RCC 7860 (cell line): ENCODE data around the gene CTSH.

Source experiments
- DNase-seq: peaks from one replicate; pipeline ENCODE4 v3.0.0-alpha.2; 2015; ENCODE audit warnings: low spot score
- FAIRE-seq: peaks from 2 replicates; lab custom pipeline; 2012; peaks lifted over from hg19 to GRCh38; lab: Jason Lieb, UNC

Gene CTSH

DNA sequence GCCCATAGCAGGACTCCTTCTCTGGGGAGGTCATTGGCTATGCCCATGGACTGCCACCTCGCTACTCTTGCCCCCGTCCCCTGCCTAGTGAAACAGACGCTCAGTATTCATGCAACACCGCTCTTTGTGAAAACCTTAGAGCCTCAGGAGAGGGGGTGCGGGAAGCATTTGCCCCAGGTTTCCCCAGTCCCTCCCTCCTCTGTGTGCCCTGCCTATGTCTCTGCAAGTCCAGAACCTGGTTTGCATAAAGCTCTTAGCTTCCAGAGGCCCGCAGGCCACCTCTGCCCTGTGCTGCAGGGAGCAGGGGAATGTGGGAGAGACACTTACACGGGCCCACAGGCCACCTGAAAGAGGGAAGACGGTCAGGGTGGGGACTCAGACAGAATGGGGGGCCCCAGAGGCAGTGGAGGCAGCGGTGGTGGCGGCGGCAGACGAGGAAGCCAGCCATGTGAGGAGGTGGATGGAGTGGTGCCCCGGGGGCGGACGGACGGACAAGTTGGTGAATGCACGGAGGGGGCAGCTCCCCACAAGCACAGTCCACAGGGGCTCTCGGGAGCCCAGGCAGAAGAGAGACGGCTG lies 33.8 kb upstream of the CTSH start:
- no peak for DNase-seq
- FAIRE-seq, result no peak

GRCh38 chr15:78977591-78978347 lies 32.9 kb upstream of the CTSH start:
- DNase-seq (no peak), FAIRE-seq (no peak)

DNA sequence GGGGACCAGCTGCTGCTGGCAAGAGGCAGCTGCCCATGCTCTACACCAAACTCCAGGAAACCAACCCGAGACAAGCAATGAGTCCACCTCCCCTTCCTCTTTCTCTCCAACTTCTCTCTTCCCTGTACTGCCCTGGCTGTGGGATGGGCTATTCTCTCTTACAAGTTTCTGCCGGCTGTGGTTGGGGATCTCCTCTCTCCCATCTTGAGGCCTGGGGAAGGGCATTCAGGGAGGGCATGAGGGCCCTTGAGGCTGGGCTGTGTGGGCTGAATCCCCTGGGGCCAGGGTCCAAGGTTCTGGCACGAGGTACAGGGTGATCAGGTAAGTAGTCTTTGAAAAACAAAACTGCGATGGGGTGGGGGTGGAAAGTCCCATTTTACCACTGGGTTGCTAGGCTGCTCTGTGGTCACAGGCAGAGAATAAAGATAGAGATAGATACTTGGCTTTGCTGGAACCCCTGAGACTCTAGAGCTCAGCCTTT lies 32.3 kb upstream of the CTSH start:
- no peak for FAIRE-seq
- no peak for DNase-seq

DNA sequence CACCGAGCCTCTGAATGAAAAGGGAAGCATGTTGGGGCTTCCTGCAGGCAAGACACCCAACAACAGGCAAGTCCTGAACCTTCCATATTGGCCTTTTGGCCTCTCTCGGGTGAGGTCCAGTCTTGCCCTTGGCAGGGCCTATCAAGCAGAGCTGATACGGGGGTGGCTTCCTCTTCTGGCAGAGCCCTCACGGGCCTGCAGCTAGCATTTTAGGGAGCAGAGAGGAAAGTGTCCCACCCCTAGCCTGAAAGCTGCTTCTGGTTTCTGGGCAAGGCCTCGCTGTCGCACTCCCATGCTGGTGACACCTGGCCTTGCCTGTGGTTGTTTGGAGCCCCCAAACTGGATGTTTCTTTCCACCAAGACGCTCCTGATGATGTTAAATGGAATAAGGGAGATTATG lies 31.8 kb upstream of the CTSH start:
- FAIRE-seq (no peak), DNase-seq (no peak)

DNA sequence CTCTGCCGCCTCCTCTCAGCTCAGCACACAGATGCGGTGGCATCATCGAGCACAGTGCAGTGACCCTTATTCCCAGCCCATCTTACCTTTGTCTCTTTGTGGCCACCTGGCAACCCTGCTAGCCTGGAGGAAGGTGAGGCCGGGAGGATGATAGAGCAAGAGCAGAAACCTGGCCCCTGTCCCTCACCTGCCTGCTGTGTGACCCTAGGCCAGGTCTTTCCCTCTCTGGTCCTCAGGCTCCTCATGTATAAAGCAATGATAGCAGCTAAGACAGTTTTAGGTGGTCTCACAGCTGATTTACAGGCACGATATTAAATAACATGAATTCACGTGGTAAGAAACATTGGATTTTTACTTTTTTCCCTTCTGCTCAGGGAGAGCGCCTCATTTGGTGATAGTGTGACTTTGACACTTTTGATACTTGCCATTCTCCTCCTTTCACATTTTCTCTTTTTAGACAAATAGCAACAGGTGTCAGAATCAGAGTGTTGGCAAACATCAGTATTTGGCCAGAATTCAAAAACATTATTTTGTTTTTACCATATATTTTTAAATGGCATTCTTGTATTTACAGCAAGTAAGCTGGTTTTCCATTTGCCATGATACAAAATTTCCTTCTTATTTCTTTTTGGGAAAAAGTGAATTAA lies 29.5 kb upstream of the CTSH start:
- DNase-seq (no peak), FAIRE-seq (no peak)

GRCh38 chr15:78969687-78970349 lies 25.0 kb upstream of the CTSH start:
- DNase-seq (no peak), FAIRE-seq (no peak)

- FAIRE-seq, result no peak
- no peak for DNase-seq
Measured at GRCh38 chr15:78968539-78969271, 23.9 kb upstream of the CTSH start.

DNA sequence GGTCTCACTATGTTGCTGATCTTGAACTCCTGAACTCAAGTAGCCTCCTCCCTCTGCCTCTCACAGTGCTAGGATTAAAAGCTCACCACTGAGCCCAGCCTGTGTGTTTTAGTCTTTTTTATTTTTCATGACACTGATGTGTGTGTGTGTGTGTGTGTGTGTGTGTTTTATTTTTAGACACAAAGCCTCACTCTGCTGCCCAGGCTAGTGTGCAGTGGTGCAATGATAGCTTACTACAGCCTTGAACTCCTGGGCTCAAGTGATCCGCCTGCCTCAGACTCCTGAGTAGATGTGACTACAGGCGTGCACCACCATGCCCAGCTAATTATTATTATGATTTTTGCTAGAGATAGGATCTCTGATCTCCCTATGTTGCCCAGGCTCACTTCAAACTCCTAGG lies 23.3 kb upstream of the CTSH start:
- DNase-seq (no peak), FAIRE-seq (no peak)

DNA sequence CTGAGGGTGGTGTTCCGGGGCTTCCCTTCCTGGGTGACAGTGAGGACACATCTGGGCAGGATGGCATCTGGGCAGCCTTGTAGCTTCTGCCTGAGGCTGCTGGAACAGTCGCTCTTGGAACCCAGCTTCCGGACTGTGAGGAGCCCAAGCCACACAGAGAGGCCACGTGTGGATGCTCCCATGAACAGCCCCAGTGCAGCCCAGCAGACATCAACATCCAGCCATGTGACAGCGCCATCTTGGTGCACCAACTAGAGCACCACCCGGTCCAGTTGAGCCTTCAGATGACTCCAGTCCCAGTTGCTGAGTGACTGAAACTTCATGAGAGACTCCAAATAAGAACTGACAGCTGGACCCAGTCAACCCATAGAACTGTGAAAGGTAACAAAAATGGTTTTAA lies 15.5 kb upstream of the CTSH start:
- FAIRE-seq, result no peak
- DNase-seq, result no peak

DNA sequence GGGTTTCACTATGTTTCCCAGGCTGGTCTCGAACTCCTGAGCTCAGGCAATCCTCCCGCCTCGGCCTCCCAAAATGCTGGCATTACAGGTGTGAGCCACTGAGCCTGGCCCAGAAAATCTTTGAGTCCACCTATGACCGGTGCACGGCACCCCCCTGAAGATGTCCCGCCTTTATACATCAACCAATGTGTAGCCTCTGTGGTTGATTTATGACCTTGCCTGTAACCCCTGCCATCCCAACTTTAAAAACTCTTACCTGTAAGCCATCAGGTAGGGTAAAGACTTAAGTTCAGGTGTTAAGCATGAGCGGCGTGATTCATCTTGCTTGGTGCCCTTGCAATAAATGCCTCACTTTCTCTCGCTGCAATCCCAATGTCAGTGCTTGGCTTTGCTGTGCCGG lies 14.5 kb upstream of the CTSH start:
- no peak for DNase-seq
- FAIRE-seq, result no peak

DNA sequence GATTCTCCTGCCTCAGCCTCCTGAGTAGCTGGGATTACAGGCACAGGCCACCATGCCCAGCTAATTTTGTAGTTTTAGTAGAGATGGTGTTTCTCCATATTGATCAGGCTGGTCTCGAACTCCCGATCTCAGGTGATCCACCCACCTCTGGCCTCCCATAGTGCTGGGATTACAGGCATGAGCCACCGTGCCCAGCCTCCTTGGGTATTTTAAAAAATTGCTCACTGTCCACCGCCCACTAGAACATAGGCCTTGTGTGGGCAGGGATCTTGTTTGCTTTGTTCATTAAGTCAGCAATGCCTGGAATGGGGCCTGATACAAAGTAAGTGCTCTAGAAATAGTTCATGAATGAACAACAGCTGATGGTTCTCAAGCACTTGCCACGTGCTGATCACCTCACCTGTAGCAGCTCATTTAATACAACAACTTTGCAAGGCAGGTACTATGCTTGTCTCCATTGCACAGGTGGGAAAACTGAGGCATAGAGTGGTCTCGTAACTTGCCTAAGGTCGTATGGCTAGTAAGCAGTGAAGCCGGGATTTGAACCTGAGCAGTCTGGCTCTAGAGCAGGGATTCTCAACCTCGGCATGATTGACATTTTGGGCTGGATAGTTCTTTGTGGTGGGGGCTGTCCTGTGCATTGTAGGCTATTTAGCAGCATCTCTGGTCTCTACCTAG lies 12.7 kb upstream of the CTSH start:
- FAIRE-seq, result no peak

DNA sequence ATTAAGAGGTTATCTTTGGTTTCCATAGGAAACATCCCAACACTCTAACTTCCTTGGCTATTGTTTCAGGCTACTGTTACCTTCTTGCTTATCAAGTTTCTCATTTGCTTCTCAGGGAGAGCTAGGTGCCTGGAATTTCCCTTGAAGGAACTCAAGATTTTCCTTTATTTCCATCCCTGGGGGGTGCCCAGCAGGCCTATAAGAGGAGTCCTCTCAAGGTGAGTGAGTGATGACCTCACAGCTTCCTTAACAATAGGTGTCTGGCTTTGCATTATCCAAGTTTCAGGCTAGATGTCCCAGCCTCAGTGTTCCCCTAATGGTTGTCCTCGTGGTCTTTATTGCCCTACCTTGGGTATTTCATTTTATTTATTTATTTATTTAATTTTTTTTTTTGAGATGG lies 12.1 kb upstream of the CTSH start:
- DNase-seq (no peak), FAIRE-seq (no peak)

More for the DNA sequence above, 12.7 kb upstream of the CTSH start:
- no peak for DNase-seq

- DNase-seq, result no peak
- no peak for FAIRE-seq
Measured at GRCh38 chr15:78955355-78955754, 10.5 kb upstream of the CTSH start.

GRCh38 chr15:78951841-78952238 lies 7.0 kb upstream of the CTSH start:
- DNase-seq (no peak), FAIRE-seq (no peak)

- FAIRE-seq, result no peak
- DNase-seq, result peak; percentile 15
Measured at GRCh38 chr15:78950902-78951840, 6.3 kb upstream of the CTSH start.

DNA sequence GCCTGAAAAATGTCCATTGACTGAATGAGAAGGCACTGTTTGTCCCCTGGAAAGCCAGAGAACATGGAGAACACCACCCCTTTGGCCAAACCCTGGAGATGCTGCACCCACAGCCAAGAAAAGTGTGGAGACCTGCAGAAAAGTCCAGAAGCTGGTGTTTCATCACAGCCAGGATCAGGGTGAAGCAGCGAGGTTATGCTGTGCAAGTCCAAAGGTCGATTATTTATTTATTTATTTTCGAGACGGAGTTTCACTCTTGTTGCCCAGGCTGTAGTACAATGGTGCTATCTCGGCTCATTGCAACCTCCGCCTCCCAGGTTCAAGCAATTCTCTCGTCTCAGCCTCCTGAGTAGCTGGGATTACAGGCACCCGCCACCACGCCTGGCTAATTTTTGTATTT lies 5.5 kb upstream of the CTSH start:
- DNase-seq, result no peak
- FAIRE-seq, result no peak

DNA sequence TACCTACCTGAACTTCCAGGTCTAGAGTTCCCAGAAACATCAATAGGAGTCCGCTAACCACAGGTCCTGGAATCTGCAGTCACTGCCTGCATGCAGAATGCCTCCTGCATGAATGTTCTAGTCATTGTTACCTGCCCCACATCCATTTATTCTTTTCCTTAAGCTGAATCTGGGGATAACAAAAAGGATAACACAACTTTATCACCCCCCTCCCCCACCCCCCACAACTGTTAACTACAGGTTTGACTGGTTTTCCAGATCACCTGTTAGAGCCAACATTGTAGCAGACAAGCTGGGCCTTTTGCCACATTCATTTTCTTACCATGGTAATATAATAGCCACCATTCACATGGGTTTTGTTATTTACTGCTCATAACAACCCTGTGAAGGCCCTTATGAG lies 4.6 kb upstream of the CTSH start:
- FAIRE-seq (no peak), DNase-seq (no peak)

GRCh38 chr15:78947506-78947905 lies 2.7 kb upstream of the CTSH start:
- no peak for DNase-seq
- no peak for FAIRE-seq

- no peak for FAIRE-seq
- no peak for DNase-seq
Measured at GRCh38 chr15:78946493-78946892, 1.6 kb upstream of the CTSH start.
